Activated CD8-positive, alpha-beta memory T cell treated with anti-CD3 and anti-CD28 coated beads for 48 hours (primary cell): ENCODE data around the gene C11orf98.
"Not testable (repeated sequence)": the region's sequence is repeated elsewhere in the genome, so short reads cannot be mapped to it uniquely, and the experiment has no call there.

Experiments
- DNase-seq, 3 experiments: peaks; one replicate each; pipeline ENCODE4 v3.0.0-alpha.2; 2020; ENCODE audit warnings: low read depth in 2 of 3, low spot score in 2 of 3

The C11orf98 gene

DNA sequence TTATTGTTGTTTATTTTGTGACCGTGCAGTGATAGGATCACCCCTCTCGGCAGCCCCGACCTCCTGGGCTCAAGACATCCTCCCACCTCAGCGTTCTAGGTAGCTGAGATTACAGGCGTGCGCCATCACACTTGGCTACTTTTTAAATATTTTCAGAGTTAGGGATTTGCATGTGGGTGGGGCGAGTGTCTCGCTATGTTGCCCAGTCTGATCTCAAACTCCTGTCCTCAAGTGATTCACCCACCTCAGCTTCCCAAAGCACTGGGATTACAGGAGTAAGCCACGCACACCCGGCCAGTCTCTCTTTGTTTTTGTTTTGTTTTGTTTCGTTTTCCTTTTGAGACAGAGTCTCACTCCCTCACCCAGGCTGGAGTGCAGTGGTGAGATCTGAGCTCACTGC, 10.7 kb downstream of the C11orf98 start:
- DNase-seq = no peak

DNA sequence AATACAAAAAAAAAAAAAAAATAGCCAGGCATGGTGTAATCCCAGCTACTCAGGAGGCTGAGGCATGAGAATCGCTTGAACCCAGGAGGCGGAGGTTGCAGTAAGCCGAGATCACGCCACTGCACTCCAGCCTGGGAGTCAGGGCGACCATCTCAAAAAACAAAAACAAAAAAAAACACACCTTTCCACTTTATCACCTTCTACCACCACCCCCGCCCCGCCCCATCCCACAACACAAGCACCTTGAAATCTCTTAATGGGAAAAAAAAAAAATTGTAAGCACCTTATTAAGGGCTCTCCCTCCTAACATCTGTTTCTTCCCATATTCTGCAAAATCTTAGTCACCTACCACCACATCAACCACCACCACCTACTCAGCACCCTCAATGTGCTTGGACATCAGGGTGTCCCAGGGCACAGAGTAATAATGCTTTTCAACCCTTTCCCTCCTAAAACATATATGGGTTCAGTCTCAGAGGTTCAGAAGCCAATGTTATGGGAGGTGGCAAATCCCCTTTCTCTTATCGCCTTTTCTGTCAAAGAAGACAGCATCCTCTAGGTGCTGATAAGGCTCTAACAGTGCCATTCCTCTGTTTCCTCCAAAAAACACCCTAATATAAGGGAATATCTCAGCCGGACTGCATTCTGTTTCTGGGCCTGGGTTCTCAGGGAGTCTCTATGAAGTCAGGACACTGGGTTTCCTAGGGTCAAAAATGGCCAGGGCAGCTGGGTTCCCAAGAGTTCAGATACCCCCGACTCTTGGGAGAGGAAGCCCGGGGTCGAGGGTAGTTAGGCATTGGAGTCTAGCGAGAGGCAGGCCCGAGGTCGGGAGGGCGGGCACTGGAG, 12.6 kb downstream of the C11orf98 start:
- no peak for DNase-seq

- not testable (repeated sequence) for DNase-seq
These were observed 14.7 kb downstream of the C11orf98 start for GRCh38 chr11:62650283-62650682.

- no peak for DNase-seq
These were observed 15.5 kb downstream of the C11orf98 start for GRCh38 chr11:62649486-62649885.

DNA sequence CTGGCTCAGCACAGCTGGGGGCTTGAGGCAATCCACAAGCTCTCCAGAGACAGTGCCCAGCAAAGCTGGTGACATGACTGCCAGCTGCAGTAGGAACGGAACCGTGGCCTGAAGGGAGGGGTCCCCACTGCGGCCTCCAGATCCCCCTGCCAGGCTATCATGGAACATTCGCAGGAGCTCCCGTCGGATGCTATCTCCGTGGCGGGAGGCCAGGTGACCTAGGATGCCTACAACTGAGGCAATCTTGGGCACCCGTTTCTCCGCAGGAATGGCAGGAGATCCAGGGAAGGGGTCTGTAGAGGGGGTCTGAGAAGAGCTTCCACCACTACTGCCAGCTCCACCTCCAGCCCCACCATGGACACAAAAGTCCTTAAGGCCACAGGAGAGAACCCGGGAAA, 16.0 kb downstream of the C11orf98 start:
- DNase-seq = no peak

DNA sequence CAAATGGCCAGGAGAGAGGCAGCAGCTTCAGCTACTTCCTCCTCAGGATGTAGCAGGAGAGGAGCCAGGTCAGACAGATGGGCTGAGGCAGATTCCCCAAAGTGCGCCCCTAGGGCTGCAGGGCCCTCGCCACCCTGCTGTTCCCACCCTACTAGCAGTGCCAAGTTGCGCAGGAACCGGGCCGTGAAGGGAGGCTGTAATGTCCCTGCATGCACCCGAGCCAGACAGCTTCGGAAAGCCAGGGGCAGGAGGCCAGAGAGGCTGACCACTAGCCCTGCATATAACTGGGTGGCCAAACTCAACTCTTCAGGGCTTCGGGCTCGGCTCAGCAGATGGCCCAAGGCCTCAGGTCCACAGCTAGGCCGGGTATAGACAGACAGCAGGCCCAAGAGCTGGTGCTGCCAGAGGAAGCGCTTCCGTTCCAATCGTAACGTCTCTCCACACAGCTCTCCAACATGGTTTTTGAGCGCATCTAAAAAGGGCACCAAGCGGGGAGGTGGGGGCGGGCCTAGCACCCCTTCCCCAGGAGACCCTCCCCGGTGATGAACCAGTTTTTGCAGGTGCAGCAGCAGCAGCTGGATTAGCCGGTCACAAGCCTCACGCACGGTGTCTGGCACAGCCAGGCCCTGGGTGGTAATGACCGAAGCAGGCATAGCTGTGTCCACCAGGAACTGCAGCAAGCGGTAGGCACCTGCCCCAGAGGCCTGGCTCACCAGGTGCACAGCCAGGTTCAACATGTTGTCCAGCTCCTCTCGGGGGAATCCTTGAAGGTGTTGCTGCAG, 16.6 kb downstream of the C11orf98 start:
- no peak for DNase-seq

DNA sequence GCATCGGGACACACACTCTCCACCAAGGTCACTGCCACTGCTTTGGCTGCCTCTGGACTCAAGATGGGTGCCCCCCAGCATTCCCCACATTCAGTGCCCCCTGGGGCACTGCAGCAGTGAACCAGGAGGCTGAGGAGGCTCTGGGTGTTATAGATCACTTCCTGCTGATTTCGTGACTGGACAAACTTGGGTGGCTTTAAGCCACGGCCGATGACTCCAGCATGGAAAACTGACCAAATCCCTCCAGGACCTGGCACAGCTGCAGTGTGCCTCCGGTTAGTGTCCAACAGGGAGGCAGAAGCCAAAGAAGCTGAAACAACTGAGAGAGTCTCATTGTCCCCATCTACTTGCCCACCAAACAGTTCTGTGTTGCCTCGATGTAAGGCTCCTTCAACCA, 17.4 kb downstream of the C11orf98 start:
- DNase-seq = no peak

- no peak for DNase-seq
These were observed 18.0 kb downstream of the C11orf98 start for GRCh38 chr11:62646825-62647608.

- peak; percentile 97 to 99 (median 98) for DNase-seq
These were observed 18.8 kb downstream of the C11orf98 start, which contains the start of gene GANAB for GRCh38 chr11:62645946-62646824. Gene GANAB, minus strand, starts transcription at chr11:62646613. Its CDS starts 14 bp downstream, at chr11:62646599.

- no peak for DNase-seq
These were observed 19.4 kb downstream of the C11orf98 start for GRCh38 chr11:62645671-62645945.

DNA sequence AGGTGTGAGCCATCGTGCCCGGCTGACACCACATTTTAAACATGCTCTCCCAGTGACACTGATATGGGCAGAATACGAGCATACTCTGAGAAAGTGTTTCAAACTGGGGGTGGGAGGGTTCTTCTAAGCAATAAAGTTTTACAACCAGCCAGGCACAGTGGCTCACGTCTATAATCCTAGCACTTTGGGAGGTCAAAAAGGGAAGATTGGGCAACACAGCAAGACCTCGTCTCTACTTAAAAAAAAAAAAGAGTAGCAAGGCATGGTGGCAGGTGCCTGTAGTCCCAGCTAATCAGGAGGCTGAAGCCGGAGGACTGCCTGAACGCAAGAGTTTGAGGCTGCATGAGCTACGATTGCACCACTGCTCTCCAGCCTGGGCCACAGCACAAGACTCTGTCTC, 20.8 kb downstream of the C11orf98 start:
- no peak for DNase-seq

- DNase-seq = no peak
These were observed 32.5 kb downstream of the C11orf98 start for GRCh38 chr11:62632492-62632891.

DNA sequence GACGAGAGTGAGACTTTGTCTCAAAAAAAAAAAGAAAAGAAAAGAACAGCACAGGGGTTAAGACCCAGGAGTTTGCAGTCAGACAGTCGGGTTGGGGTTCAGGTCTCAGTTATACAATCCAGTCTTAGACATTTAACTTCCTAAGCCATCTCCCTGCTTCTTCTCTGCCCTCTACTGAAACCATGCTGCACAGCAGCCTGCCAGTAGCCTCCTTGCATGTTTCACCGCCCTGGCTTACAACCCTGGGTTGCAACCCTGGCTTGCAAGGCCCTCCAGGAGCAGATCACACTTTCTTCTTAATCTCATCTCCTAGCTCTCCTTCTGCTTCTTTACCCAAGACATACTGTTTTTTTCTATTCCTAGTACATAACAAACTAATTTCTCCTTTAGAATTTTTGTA, 37.3 kb downstream of the C11orf98 start:
- no peak for DNase-seq

DNA sequence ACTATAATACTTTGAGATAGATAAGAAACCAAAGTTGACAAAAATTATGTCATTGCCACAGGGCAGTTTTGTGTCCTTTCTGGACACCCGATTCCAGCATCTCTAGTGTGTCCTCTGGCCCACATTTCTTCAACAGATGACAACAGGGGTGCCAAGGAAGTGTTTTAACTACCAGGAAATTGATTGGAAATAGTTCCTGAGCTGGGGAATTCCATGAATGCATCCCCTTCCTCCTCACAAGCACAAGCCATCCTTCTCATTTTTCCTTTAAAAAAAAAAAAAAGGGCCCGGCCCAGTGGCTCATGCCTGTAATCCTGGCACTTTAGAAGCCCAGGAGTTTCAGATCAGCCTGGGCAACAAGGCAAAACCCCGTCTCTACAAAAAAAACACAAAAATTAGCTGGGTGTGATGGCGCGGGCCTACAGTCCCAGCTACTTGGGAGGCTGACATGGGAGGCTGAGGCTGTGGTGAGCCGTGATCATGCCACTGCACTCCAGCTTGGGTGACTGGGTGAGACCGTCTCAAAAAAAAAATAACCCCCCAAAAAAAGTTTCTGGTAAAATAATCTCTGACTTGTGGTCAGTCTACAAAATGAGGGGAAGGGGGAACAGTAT, 42.4 kb downstream of the C11orf98 start:
- DNase-seq = no peak

GRCh38 chr11:62621567-62622470, 43.2 kb downstream of the C11orf98 start, which contains the start of gene B3GAT3:
Gene B3GAT3, minus strand, starts transcription at chr11:62621986. Its CDS starts 39 bp downstream, at chr11:62621947.
- DNase-seq = peak; percentile 94 to 97 (median 95)

- no peak for DNase-seq
These were observed 43.9 kb downstream of the C11orf98 start for GRCh38 chr11:62621027-62621566.

- not testable (repeated sequence) for DNase-seq
These were observed 48.1 kb downstream of the C11orf98 start for GRCh38 chr11:62616957-62617356.

- no peak for DNase-seq
These were observed 49.5 kb downstream of the C11orf98 start for GRCh38 chr11:62615521-62615920.

DNA sequence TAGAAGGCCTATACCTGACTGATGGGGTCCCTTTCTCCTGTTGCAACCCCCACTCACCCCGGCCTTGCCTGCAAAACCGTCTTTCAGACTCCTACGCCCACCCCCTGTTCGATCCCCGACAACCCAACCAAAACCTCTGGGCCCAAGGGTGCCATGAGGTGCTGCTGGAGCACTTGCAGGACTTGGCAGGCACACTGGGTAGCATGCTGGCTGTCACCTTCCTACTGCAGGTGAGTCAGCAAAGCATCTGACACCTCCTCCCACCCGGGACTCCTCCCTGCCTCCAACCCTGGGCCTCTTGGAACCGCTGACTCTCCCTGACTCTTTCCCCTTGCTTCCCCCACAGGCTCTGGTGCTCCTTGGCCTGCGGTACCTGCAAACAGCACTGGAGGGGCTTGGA, 50.7 kb downstream of the C11orf98 start:
- no peak for DNase-seq
